Loucy (cell line): ENCODE data around the gene ABAT.

Experiments
- EZH2phosphoT487 ChIP-seq: fragments of 200-600 bp; IDR thresholded peaks from 2 replicates; pipeline ENCODE4 v1.6.1; 2018; ENCODE audit warnings: antibody characterized with exemption, mild to moderate bottlenecking, moderate library complexity, borderline replicate concordance
- TF ChIP-seq, protein P1 (sequence below): fragments of 200-600 bp; sonication (generic); conservative IDR thresholded peaks from 2 replicates; pipeline ENCODE4 v1.5.1; 2014; ENCODE audit warnings: mild to moderate bottlenecking, antibody characterized with exemption, low read length

DNA sequence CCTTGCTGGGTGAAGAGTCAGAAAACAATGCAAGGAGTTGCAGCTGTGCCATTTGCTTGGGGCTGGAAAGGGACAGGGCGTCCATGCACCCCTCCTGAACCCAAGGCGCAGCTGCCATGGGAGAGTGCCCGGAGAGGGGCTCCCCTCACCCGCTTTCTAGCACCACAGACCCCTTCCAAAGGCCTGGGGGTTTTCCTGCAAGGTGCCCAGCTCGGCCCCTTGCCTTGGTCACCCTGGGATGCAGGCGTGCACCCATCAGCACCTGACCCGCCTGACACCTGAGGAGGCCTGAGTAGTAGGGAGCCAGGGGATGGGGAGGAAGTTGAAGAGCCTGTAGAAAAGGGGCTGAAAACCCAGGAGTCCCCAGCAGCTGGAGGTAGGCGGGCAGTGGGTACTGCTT is 92.8 kb downstream of the ABAT start:
- TF ChIP-seq, protein P1, sequence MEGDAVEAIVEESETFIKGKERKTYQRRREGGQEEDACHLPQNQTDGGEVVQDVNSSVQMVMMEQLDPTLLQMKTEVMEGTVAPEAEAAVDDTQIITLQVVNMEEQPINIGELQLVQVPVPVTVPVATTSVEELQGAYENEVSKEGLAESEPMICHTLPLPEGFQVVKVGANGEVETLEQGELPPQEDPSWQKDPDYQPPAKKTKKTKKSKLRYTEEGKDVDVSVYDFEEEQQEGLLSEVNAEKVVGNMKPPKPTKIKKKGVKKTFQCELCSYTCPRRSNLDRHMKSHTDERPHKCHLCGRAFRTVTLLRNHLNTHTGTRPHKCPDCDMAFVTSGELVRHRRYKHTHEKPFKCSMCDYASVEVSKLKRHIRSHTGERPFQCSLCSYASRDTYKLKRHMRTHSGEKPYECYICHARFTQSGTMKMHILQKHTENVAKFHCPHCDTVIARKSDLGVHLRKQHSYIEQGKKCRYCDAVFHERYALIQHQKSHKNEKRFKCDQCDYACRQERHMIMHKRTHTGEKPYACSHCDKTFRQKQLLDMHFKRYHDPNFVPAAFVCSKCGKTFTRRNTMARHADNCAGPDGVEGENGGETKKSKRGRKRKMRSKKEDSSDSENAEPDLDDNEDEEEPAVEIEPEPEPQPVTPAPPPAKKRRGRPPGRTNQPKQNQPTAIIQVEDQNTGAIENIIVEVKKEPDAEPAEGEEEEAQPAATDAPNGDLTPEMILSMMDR: no peak
- TF ChIP-seq EZH2phosphoT487: no peak
